ENCODE results near the gene TSPAN18.
A peak's percentile ranks its signal among the peaks of the same experiment; 100 is the strongest.

The TSPAN18 gene

DNA sequence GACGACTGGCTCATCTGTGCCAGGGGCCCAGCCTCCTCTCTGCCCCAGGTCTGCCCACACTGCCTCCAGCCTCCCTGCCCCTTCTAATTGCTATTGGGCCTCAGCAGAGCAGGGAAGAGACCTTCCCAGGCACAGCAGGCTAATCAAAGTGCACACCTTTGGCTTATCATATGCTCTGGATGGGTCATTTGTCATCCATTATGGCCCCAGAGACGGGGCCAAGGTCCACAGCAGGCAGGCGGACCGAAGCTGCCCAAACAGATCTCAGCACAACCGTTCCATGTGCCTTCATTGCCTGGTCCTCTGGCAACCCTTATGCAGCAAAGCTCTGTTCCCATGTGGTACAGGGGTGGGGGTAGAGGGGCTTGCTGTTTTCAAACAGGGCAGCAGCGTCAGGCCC lies 157.3 kb downstream of the TSPAN18 start:
- H2AFZ ChIP-seq (ENCODE audit: low read depth, low read length): no peak overlapping the region
- no peak overlapping the region for H3K27ac ChIP-seq (ENCODE audit: low read length)
- H3K79me2 ChIP-seq (ENCODE audit: low read length): no peaks in the 10 kb centered on the region
- peaks cover 28% of the 10 kb centered on the region for H3K4me1 ChIP-seq (ENCODE audit: low read length)
- H3K4me2 ChIP-seq (ENCODE audit: low read length): no peak overlapping the region
- no peaks in the 10 kb centered on the region for H3K36me3 ChIP-seq (replicated peaks; ENCODE audit: low read depth, low read length)
- H3K9ac ChIP-seq (ENCODE audit: low read length): no peak overlapping the region
- no peak overlapping the region for H3K4me3 ChIP-seq (ENCODE audit: low read length)
- TF ChIP-seq, protein P1, sequence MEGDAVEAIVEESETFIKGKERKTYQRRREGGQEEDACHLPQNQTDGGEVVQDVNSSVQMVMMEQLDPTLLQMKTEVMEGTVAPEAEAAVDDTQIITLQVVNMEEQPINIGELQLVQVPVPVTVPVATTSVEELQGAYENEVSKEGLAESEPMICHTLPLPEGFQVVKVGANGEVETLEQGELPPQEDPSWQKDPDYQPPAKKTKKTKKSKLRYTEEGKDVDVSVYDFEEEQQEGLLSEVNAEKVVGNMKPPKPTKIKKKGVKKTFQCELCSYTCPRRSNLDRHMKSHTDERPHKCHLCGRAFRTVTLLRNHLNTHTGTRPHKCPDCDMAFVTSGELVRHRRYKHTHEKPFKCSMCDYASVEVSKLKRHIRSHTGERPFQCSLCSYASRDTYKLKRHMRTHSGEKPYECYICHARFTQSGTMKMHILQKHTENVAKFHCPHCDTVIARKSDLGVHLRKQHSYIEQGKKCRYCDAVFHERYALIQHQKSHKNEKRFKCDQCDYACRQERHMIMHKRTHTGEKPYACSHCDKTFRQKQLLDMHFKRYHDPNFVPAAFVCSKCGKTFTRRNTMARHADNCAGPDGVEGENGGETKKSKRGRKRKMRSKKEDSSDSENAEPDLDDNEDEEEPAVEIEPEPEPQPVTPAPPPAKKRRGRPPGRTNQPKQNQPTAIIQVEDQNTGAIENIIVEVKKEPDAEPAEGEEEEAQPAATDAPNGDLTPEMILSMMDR (IDR thresholded peaks at IDR 0.05; ENCODE audit: low read depth, low read length): no peak
- no peak for TF ChIP-seq EZH2phosphoT487 (IDR thresholded peaks at IDR 0.05; ENCODE audit: low read depth)
- no peaks in the 10 kb centered on the region for H3K9me3 ChIP-seq (ENCODE audit: insufficient read depth, low read length)
- no peaks in the 10 kb centered on the region for H4K20me1 ChIP-seq (ENCODE audit: insufficient read depth, low read length)
- peaks cover 14% of the 10 kb centered on the region for H3K27me3 ChIP-seq (ENCODE audit: low read depth, low read length)

DNA sequence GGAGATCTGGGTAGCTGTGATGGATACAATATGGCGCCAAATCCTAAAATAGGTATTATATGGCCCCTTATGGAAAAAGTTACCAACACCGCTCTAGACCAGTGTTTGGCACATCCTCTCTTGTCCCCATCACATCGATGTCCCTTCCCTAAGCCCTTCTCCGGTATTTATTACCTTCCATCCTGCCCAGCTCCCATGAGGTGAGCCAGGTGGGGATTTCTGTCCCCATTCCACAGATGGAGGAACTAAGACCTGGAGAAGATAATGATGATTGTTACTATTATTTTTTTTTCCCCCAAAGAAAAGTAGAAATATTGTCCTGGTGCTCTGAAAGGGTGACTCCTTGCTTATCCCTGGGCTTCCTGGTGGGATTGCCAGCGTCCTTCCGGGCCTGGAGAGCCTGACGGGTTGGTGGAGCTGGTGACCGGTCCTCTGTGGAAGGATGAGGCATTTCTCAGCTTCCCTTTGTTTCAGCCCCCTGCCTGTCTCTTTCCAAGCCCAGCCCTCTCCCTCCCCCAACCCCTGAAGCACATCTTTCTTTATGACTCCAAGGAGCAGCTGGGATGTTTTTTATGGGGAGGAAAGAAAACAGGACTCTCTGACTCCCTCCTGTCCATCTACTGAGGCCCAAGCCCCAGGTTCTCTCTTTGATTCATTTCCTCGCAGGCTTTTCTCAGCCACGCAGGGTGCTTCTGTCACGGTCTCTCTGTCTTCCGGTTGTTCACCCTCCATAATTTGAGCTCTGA lies 158.5 kb downstream of the TSPAN18 start:
- Histone ChIP-seq H3K4me1 (ENCODE audit: low read length) (peaks cover 28% of the 10 kb centered on the region), H3K9ac (ENCODE audit: low read length) (no peak overlapping the region), H3K4me2 (ENCODE audit: low read length) (peak overlapping the region; percentile 18; the same call in 1 of the 2 replicates), H3K27ac (ENCODE audit: low read length) (no peak overlapping the region), H3K36me3 (replicated peaks; ENCODE audit: low read depth, low read length) (no peaks in the 10 kb centered on the region), H4K20me1 (ENCODE audit: insufficient read depth, low read length) (no peaks in the 10 kb centered on the region), H2AFZ (ENCODE audit: low read depth, low read length) (peak overlapping the region; percentile 53; the same call in 1 of the 2 replicates), H3K27me3 (ENCODE audit: low read depth, low read length) (peaks cover 11% of the 10 kb centered on the region), H3K79me2 (ENCODE audit: low read length) (no peaks in the 10 kb centered on the region), H3K9me3 (ENCODE audit: insufficient read depth, low read length) (no peaks in the 10 kb centered on the region), H3K4me3 (ENCODE audit: low read length) (no peak overlapping the region)
- TF ChIP-seq, protein P1 (IDR thresholded peaks at IDR 0.05; ENCODE audit: low read depth, low read length): no peak
- no peak for TF ChIP-seq EZH2phosphoT487 (IDR thresholded peaks at IDR 0.05; ENCODE audit: low read depth)

DNA sequence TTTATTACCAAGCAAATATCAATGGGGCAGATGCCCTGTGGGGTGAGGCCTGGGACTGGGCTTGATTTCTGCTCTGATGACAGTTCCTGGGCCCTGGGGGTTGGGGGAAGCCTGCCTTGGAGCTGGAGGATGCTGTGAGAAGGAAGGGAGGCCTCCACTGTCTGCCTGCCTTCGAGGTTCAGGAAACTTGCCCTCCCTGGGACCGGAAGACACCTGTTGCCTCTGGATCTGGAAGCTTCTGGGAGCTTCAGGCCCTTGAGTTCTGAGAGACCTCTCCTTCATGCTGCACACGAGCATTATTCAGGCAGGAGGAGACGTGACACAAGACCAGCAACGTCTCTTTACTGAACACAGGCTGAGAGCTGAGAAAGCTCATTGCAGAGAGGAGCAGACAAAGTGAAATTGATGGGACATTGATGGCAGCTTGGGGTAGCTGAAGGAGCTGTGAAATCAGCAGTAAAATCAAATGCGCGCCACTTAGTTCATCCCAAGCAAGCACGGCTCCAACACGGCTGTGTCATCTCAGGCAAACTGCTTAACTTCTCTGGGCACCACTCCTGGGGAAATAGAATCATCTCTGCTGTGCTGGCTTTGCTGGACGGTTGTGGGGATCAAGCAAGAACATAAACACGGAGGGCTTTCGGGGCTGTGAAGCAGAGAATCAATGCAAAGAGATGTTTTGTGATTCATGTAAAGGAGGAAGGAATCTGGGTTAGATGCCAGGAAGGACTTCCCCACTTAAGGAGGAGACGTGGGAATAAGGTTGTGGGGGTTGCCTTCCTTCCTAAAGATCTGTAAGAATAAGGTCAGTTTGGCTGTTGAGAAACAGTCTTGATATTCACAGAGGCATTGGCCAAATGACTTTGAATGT lies 159.4 kb downstream of the TSPAN18 start:
- no peaks in the 10 kb centered on the region for H3K9me3 ChIP-seq (ENCODE audit: insufficient read depth, low read length)
- H3K27me3 ChIP-seq (ENCODE audit: low read depth, low read length): peaks cover 8% of the 10 kb centered on the region
- no peak overlapping the region for H3K9ac ChIP-seq (ENCODE audit: low read length)
- no peaks in the 10 kb centered on the region for H3K79me2 ChIP-seq (ENCODE audit: low read length)
- no peak overlapping the region for H3K4me2 ChIP-seq (ENCODE audit: low read length)
- no peak overlapping the region for H3K4me3 ChIP-seq (ENCODE audit: low read length)
- H4K20me1 ChIP-seq (ENCODE audit: insufficient read depth, low read length): no peaks in the 10 kb centered on the region
- H2AFZ ChIP-seq (ENCODE audit: low read depth, low read length): peak overlapping the region; percentile 53; the same call in 1 of the 2 replicates
- TF ChIP-seq, protein P1 (IDR thresholded peaks at IDR 0.05; ENCODE audit: low read depth, low read length): no peak
- TF ChIP-seq EZH2phosphoT487 (IDR thresholded peaks at IDR 0.05; ENCODE audit: low read depth): no peak
- peaks cover 28% of the 10 kb centered on the region for H3K4me1 ChIP-seq (ENCODE audit: low read length)
- no peak overlapping the region for H3K27ac ChIP-seq (ENCODE audit: low read length)
- H3K36me3 ChIP-seq (replicated peaks; ENCODE audit: low read depth, low read length): no peaks in the 10 kb centered on the region

DNA sequence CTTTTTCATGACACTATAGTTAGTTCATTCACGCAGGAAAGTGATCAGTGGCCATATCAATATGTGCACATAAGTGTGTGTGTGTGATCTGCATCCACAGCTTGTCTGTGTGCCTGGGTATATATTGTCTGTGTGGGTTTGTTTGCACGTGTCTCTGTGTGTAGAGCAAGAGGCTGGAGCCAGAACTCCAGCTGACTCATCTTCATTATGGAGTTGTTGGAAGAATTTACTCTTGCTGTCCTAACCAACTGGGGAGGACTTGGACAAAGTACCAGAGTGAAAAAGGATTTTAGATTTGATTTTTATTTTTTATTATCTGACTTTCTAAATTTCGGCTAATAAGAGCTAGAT lies 160.0 kb downstream of the TSPAN18 start:
- H3K4me1 ChIP-seq (ENCODE audit: low read length): peaks cover 28% of the 10 kb centered on the region
- no peaks in the 10 kb centered on the region for H3K36me3 ChIP-seq (replicated peaks; ENCODE audit: low read depth, low read length)
- H3K4me2 ChIP-seq (ENCODE audit: low read length): no peak overlapping the region
- H3K9me3 ChIP-seq (ENCODE audit: insufficient read depth, low read length): no peaks in the 10 kb centered on the region
- no peak overlapping the region for H2AFZ ChIP-seq (ENCODE audit: low read depth, low read length)
- no peak for TF ChIP-seq EZH2phosphoT487 (IDR thresholded peaks at IDR 0.05; ENCODE audit: low read depth)
- TF ChIP-seq, protein P1 (IDR thresholded peaks at IDR 0.05; ENCODE audit: low read depth, low read length): no peak
- no peak overlapping the region for H3K4me3 ChIP-seq (ENCODE audit: low read length)
- H3K79me2 ChIP-seq (ENCODE audit: low read length): no peaks in the 10 kb centered on the region
- no peak overlapping the region for H3K9ac ChIP-seq (ENCODE audit: low read length)
- H3K27me3 ChIP-seq (ENCODE audit: low read depth, low read length): peaks cover 2% of the 10 kb centered on the region; the same call in 1 of the 2 replicates
- H3K27ac ChIP-seq (ENCODE audit: low read length): no peak overlapping the region
- H4K20me1 ChIP-seq (ENCODE audit: insufficient read depth, low read length): no peaks in the 10 kb centered on the region

Data from OCI-LY3 (cell line).